Keratinocyte (primary cell): ENCODE measurements around the gene ITGBL1. TPM values are rescaled to one million over a fixed set of nuclear protein-coding genes. Genes with fewer than 3 reads are reported as not detected.

Experiments used
- DNase-seq: peaks from one replicate; pipeline ENCODE4 v3.0.0-alpha.2; 2011; ENCODE audit warnings: low read depth, missing footprints, low spot score
- FAIRE-seq: peaks from 2 replicates; lab custom pipeline; 2011; peaks lifted over from hg19 to GRCh38; lab: Jason Lieb, UNC
- H2AFZ ChIP-seq: 2 replicates; pipeline ENCODE4 v1.6.0; 2012; ENCODE audit warnings: low read length, control low read depth, inconsistent platforms; ENCODE audit not compliant: control insufficient read depth
- H3K27ac ChIP-seq: 2 replicates; pipeline ENCODE4 v1.5.1; 2011; ENCODE audit warnings: low read length; ENCODE audit not compliant: control insufficient read depth, insufficient read depth
- H3K27me3 ChIP-seq: 3 replicates; pipeline ENCODE4 v1.6.0; 2011; ENCODE audit warnings: low read length; ENCODE audit not compliant: control insufficient read depth, insufficient read depth; ENCODE audit errors: extremely low read depth
- H3K36me3 ChIP-seq, 2 experiments: 2 replicates in 1 of 2; 3 replicates in 1 of 2; pipeline ENCODE4 v1.5.1; 2011; ENCODE audit warnings: low read length in 2 of 2, mild to moderate bottlenecking in 1 of 2; ENCODE audit not compliant: control insufficient read depth in 2 of 2, insufficient read depth in 2 of 2; ENCODE audit errors: extremely low read depth in 1 of 2
- H3K4me1 ChIP-seq: 3 replicates; pipeline ENCODE4 v1.5.1; 2011; ENCODE audit warnings: low read length; ENCODE audit not compliant: control insufficient read depth, insufficient read depth; ENCODE audit errors: extremely low read depth
- H3K4me2 ChIP-seq: 3 replicates; pipeline ENCODE4 v1.6.0; 2011; ENCODE audit warnings: low read depth, low read length; ENCODE audit not compliant: control insufficient read depth, insufficient read depth; ENCODE audit errors: extremely low read depth
- H3K4me3 ChIP-seq, 3 experiments: fragments of 200-600 bp in 1 of 3; sonication (generic) in 1 of 3; 2 replicates in 2 of 3; 3 replicates in 1 of 3; pipeline ENCODE4 v1.5.1; 2011 to 2016; ENCODE audit warnings: low read length in 3 of 3, mild to moderate bottlenecking in 3 of 3, control low read depth in 2 of 3, inconsistent platforms in 1 of 3, low read depth in 1 of 3, mixed read lengths in 1 of 3, mixed run types in 1 of 3, moderate library complexity in 1 of 3; ENCODE audit not compliant: control insufficient read depth in 2 of 3, insufficient read depth in 2 of 3; ENCODE audit errors: extremely low read depth in 1 of 3
- H3K79me2 ChIP-seq: 2 replicates; pipeline ENCODE4 v1.6.0; 2012; ENCODE audit warnings: low read length; ENCODE audit not compliant: control insufficient read depth, insufficient read depth
- H3K9ac ChIP-seq: 3 replicates; pipeline ENCODE4 v1.6.0; 2011; ENCODE audit warnings: low read length; ENCODE audit not compliant: control insufficient read depth, insufficient read depth; ENCODE audit errors: extremely low read depth
- H3K9me1 ChIP-seq: 3 replicates; pipeline ENCODE4 v1.6.0; 2011; ENCODE audit warnings: low read length; ENCODE audit not compliant: control insufficient read depth, insufficient read depth; ENCODE audit errors: extremely low read depth
- H3K9me3 ChIP-seq: 2 replicates; pipeline ENCODE4 v1.5.1; 2012; ENCODE audit warnings: low read depth, low read length; ENCODE audit not compliant: control insufficient read depth
- H4K20me1 ChIP-seq: 3 replicates; pipeline ENCODE4 v1.6.0; 2011; ENCODE audit warnings: low read length; ENCODE audit not compliant: control insufficient read depth, insufficient read depth; ENCODE audit errors: extremely low read depth
- EZH2 ChIP-seq: IDR thresholded peaks from one replicate; pipeline ENCODE4 v1.6.1; 2012; ENCODE audit warnings: inconsistent platforms, mild to moderate bottlenecking, low read length, moderate library complexity
- dilution Hi-C: fragments of 300-500 bp; cut with MboI; formaldehyde crosslinking; loops from one replicate; pipeline ENCODE4 v1.7.0; 2020; ENCODE audit warnings: low sequenced_read_pairs; ENCODE audit not compliant: extremely low pct_ligation_motif_present
- polyA plus RNA-seq, 5 experiments: library from polyadenylated mRNA; depleted of rRNA in 3 of 5; stranded (reverse) in 3 of 5; stranded (forward) in 1 of 5; unstranded in 1 of 5; fragments of >200 nt; gene quantifications; 1 replicate in 1 of 5; 2 replicates in 3 of 5; 3 replicates in 1 of 5; pipeline versions ENCODE4 v1.2.1 to v1.2.3, GENCODE V29; 2011 to 2012; ENCODE audit warnings: missing spikeins in 2 of 5, low read depth in 1 of 5, low replicate concordance in 1 of 5
- TF ChIP-seq, protein P1 (sequence below), 3 experiments: IDR thresholded peaks in 1 of 3; conservative IDR thresholded peaks in 1 of 3; optimal IDR thresholded peaks in 1 of 3; 2 replicates in 2 of 3; 3 replicates in 1 of 3; pipeline versions ENCODE3 to v1.5.1; 2011; ENCODE audit warnings: low read length in 3 of 3, mild to moderate bottlenecking in 3 of 3, moderate library complexity in 2 of 3, control low read depth in 1 of 3, inconsistent platforms in 1 of 3; ENCODE audit not compliant: insufficient read depth in 2 of 3; ENCODE audit errors: extremely low read depth in 1 of 3

The ITGBL1 gene
- polyA plus RNA-seq, 1 donor (not counting 4 experiments of a cell fraction or from before 2014, with no cell fraction given) = 2.1 TPM

DNA sequence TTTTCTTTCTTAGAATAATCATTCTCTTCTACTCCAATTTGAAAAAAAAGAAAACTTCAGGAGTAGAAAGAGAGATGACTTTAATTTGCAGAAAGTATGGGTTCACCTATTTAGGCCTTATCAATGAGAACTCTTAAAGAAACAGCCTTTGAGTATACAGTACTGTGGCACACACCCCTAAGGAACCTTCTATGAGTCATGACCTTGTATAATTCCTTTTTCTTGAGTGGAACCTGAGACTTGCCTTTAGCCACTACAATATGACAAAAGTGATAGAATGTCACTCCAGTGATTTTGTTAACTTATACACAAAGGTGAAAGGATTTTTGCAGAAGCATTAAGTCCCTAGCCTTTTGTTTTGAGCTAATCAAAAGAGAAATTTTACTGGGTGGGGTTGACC, 58.7 kb downstream of the ITGBL1 start:
- Histone ChIP-seq H3K4me3 (no peak overlapping the region), H3K4me1 (no peaks in the 10 kb centered on the region), H3K27me3 (no peaks in the 10 kb centered on the region), H3K9me3 (no peaks in the 10 kb centered on the region), H2AFZ (no peak overlapping the region), H3K4me2 (no peak overlapping the region), H3K9me1 (no peaks in the 10 kb centered on the region), H3K36me3 (no peaks in the 10 kb centered on the region), H4K20me1 (no peaks in the 10 kb centered on the region), H3K9ac (no peak overlapping the region), H3K27ac (no peak overlapping the region), H3K79me2 (no peaks in the 10 kb centered on the region)
- dilution Hi-C loops = loop anchor here (25.0 kb wide), 1 partner anchor 251 kb away; no protein-coding TSS in a partner anchor
- FAIRE-seq (no peak), DNase-seq (no peak)
- TF ChIP-seq, protein P1, sequence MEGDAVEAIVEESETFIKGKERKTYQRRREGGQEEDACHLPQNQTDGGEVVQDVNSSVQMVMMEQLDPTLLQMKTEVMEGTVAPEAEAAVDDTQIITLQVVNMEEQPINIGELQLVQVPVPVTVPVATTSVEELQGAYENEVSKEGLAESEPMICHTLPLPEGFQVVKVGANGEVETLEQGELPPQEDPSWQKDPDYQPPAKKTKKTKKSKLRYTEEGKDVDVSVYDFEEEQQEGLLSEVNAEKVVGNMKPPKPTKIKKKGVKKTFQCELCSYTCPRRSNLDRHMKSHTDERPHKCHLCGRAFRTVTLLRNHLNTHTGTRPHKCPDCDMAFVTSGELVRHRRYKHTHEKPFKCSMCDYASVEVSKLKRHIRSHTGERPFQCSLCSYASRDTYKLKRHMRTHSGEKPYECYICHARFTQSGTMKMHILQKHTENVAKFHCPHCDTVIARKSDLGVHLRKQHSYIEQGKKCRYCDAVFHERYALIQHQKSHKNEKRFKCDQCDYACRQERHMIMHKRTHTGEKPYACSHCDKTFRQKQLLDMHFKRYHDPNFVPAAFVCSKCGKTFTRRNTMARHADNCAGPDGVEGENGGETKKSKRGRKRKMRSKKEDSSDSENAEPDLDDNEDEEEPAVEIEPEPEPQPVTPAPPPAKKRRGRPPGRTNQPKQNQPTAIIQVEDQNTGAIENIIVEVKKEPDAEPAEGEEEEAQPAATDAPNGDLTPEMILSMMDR (optimal IDR thresholded peaks at IDR 0.05 in 1 of 3, IDR thresholded peaks at IDR 0.05 in 1 of 3, conservative IDR thresholded peaks at IDR 0.05 in 1 of 3; ENCODE audit: extremely low read depth in 1 of 3, insufficient read depth in 2 of 3, low read length in 3 of 3) = no peak
- TF ChIP-seq EZH2 = no peak

DNA sequence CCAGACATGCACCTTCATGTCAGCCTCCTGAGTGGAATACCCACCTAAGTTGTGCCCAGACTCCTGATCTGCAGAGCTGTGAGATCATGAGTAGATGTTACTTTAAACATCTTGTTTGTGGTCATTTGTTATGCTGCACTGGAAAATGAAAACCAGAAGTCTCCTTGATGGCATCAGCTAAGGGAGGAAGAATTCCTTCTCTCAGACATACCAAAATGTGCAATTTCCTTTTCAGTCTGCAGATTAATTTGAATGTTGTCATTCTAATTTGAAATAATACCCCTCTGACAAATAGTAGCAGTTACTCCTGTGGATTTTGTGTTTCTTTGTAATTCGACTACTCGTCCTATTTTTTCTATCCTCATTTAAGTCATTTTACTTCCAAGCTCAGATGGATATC, 59.3 kb downstream of the ITGBL1 start:
- Histone ChIP-seq H3K36me3 (no peaks in the 10 kb centered on the region), H4K20me1 (no peaks in the 10 kb centered on the region), H3K9me3 (no peaks in the 10 kb centered on the region), H3K4me2 (no peak overlapping the region), H3K27ac (no peak overlapping the region), H3K9ac (no peak overlapping the region), H3K27me3 (no peaks in the 10 kb centered on the region), H3K9me1 (no peaks in the 10 kb centered on the region), H2AFZ (no peak overlapping the region), H3K4me1 (no peaks in the 10 kb centered on the region), H3K4me3 (no peak overlapping the region), H3K79me2 (no peaks in the 10 kb centered on the region)
- no peak for FAIRE-seq
- no peak for DNase-seq
- TF ChIP-seq, protein P1 (optimal IDR thresholded peaks at IDR 0.05 in 1 of 3, IDR thresholded peaks at IDR 0.05 in 1 of 3, conservative IDR thresholded peaks at IDR 0.05 in 1 of 3; ENCODE audit: extremely low read depth in 1 of 3, insufficient read depth in 2 of 3, low read length in 3 of 3) = no peak
- no peak for TF ChIP-seq EZH2
- dilution Hi-C loops = loop anchor here (25.0 kb wide), 1 partner anchor 251 kb away; no protein-coding TSS in a partner anchor
